KOPT-K1 (cell line): ENCODE results near the gene GIMAP1.

ENCODE experiments used
- H3K27ac ChIP-seq: fragments of 200-600 bp; sonication (generic); 2 replicates; pipeline ENCODE4 v1.5.1; 2016; ENCODE audit warnings: antibody characterized with exemption, mild to moderate bottlenecking, low read depth, low read length; ENCODE audit not compliant: poor library complexity, severe bottlenecking
- H3K36me3 ChIP-seq: fragments of 200-600 bp; sonication (generic); 2 replicates; pipeline ENCODE4 v1.5.1; 2017; ENCODE audit warnings: antibody characterized with exemption, mild to moderate bottlenecking, low read length, moderate library complexity; ENCODE audit not compliant: insufficient read depth
- H3K9me3 ChIP-seq: fragments of 200-600 bp; sonication (generic); 2 replicates; pipeline ENCODE4 v1.5.1; 2017; ENCODE audit warnings: antibody characterized with exemption, low read length, mild to moderate bottlenecking; ENCODE audit not compliant: insufficient read depth, poor library complexity, severe bottlenecking

Gene GIMAP1

DNA sequence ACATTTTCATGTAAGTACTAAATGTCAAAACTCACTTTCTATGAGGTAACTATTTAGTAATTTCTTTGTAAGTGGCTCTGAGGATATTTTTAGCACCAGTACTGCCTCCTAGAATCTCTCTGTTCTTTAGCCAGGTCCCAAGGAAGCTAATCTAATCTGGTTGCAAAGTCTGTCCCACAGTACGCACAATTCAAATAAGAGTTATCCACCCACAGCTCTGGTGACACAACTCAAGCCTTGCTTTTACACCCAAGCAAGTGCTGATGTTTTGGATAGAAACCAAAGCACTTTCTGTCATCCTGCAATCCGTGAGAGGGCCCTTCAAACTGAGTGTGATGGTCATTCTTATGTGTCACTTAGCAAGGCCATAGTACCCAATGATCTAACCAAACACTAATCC is 35.3 kb downstream of the GIMAP1 start:
- peak overlapping the region; percentile 94 for H3K27ac ChIP-seq
- H3K36me3 ChIP-seq, result no peaks in the 10 kb centered on the region
- no peaks in the 10 kb centered on the region for H3K9me3 ChIP-seq

DNA sequence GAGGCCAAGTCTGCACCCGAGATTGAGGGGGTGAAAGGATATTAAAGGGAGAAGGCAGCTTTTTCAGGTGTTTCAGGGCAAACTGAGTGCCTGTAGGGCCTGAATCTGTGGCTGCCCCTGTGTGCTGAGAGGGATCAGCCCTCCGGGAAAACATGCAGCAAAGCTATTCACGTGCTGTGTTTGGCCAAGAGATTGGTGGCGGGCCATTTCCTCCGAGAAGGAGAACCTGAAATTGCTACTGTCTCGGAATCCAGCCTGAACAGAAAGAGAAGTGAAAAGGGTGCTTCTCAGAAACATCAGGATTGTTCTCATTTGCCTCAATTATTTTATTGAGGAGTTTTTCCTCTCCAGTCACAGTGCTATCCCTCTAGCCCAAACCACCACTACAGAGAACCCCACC is 36.8 kb downstream of the GIMAP1 start:
- Histone ChIP-seq H3K27ac (peak overlapping the region; percentile 94), H3K9me3 (no peaks in the 10 kb centered on the region), H3K36me3 (no peaks in the 10 kb centered on the region)

DNA sequence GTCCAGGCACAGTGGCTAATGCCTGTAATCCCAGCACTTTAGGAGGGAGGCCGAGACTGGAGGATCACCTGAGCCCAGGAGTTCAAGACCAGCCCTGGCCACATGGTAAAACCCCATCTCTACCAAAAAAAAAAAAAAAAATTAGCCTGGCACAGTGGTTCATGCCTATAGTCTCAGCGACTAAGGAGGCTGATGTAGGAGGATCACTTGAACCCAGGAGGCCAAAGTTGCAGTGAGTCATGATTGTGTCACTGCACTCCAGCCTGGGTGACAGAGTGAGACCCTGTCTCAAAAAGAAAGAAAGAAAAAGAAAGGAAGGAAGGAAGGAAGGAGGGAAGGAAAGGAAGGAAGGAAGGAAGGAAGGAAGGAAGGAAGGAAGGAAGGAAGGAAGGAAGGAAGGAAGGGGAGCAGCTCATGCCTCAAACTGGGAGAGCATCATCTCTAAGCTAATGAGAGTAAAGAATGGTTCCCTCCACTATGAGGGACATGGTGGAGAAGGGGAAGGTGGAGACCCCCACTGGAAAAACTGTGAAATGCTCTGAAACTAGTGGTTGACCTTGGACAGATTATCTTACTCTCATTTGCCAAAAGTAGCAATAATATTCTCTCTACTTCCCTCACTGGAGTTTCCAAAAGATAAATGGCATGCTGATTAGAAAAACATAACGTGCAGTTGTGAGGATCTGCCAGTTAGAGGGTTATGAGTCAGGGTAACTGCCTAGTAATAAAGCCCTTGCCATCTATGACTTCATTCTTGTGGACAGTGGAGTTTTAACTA is 37.6 kb downstream of the GIMAP1 start:
- H3K27ac ChIP-seq, result peak overlapping the region; percentile 94
- no peaks in the 10 kb centered on the region for H3K9me3 ChIP-seq
- no peaks in the 10 kb centered on the region for H3K36me3 ChIP-seq

GRCh38 chr7:150754951-150755350 is 38.5 kb downstream of the GIMAP1 start:
- no peaks in the 10 kb centered on the region for H3K9me3 ChIP-seq
- H3K27ac ChIP-seq, result peak overlapping the region; percentile 94
- H3K36me3 ChIP-seq, result no peaks in the 10 kb centered on the region

- H3K9me3 ChIP-seq, result no peaks in the 10 kb centered on the region
- H3K36me3 ChIP-seq, result no peaks in the 10 kb centered on the region
- H3K27ac ChIP-seq, result peak overlapping the region; percentile 94
Measured at GRCh38 chr7:150755473-150756099, 39.2 kb downstream of the GIMAP1 start.

DNA sequence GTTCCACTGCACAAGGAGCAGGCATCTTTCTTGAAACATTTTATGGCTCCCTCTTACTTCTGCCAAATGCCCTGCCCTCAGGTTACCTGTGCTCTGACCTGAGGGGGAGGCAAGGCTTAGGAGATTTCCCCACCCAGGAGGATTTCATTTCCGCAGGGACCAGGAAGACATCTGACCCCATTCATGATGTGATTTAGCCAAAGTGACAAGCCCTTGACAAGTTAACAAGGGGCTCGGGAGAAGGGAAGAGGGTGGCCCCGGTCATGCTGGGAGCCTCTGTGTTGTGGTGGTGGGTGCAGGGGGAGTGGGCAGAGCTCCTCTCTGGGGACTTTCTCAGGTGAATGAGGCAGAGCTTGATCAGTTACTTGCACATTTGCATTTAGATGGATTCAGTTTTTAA is 39.8 kb downstream of the GIMAP1 start:
- Histone ChIP-seq H3K36me3 (no peaks in the 10 kb centered on the region), H3K27ac (peak overlapping the region; percentile 94), H3K9me3 (peaks cover under 1% of the 10 kb centered on the region)

GRCh38 chr7:150756858-150757257 is 40.4 kb downstream of the GIMAP1 start:
- Histone ChIP-seq H3K27ac (peak overlapping the region; percentile 94), H3K9me3 (peaks cover 6% of the 10 kb centered on the region), H3K36me3 (no peaks in the 10 kb centered on the region)

GRCh38 chr7:150759479-150759878 is 43.1 kb downstream of the GIMAP1 start:
- Histone ChIP-seq H3K27ac (no peak overlapping the region), H3K9me3 (peaks cover 6% of the 10 kb centered on the region), H3K36me3 (no peaks in the 10 kb centered on the region)

- H3K9me3 ChIP-seq, result peaks cover 4% of the 10 kb centered on the region
- no peaks in the 10 kb centered on the region for H3K36me3 ChIP-seq
- no peak overlapping the region for H3K27ac ChIP-seq
Measured at GRCh38 chr7:150766334-150766709, 49.9 kb downstream of the GIMAP1 start.

GRCh38 chr7:150769768-150770167 is 53.4 kb downstream of the GIMAP1 start:
- Histone ChIP-seq H3K27ac (no peak overlapping the region), H3K9me3 (peaks cover 18% of the 10 kb centered on the region), H3K36me3 (no peaks in the 10 kb centered on the region)
